HEK293 (cell line): Measurements from ENCODE around the gene MAML3.

Source experiments
- CTCF ChIA-PET: fragments of 350-600 bp; formaldehyde crosslinking; extraction: SDS; loops from one replicate; lab custom pipeline; 2021; ENCODE audit warnings: antibody characterized with exemption; lab: Yijun Ruan, JAX
- POLR2A ChIA-PET: fragments of 300-600 bp; formaldehyde crosslinking; extraction: SDS; loops from one replicate; lab custom pipeline; 2020; ENCODE audit warnings: antibody characterized with exemption, inconsistent platforms; lab: Yijun Ruan, JAX
- H3K27ac ChIP-seq: fragments of 200-500 bp; sonication (Bioruptor generic); 2 replicates; pipeline ENCODE4 v1.5.1; 2014; ENCODE audit warnings: low read depth, low read length, control low read depth, inconsistent platforms; ENCODE audit errors: extremely low read depth
- H3K36me3 ChIP-seq, 2 experiments: fragments of 200-500 bp in 1 of 2; sonication (Bioruptor generic) in 1 of 2; 1 replicate in 1 of 2; 2 replicates in 1 of 2; pipeline ENCODE4 v1.5.1; 2014 to 2017; ENCODE audit warnings: inconsistent platforms in 2 of 2, low read length in 2 of 2; ENCODE audit not compliant: control insufficient read depth in 2 of 2, insufficient read depth in 1 of 2
- H3K4me1 ChIP-seq: fragments of 200-500 bp; sonication (Bioruptor generic); 2 replicates; pipeline ENCODE4 v1.5.1; 2014; ENCODE audit warnings: mild to moderate bottlenecking, low read length, inconsistent platforms; ENCODE audit not compliant: control insufficient read depth, insufficient read depth
- H3K4me3 ChIP-seq: 2 replicates; pipeline ENCODE4 v1.5.1; 2011; ENCODE audit warnings: low read depth, mild to moderate bottlenecking, control low read depth, low read length, moderate library complexity
- H3K9me3 ChIP-seq: fragments of 200-500 bp; sonication (Bioruptor generic); 2 replicates; pipeline ENCODE4 v1.5.1; 2014; ENCODE audit warnings: low read depth, low read length, inconsistent platforms; ENCODE audit not compliant: control insufficient read depth, insufficient read depth
- EGR2 ChIP-seq: fragments of 450-650 bp; formaldehyde crosslinking; IDR thresholded peaks from 2 replicates; pipeline ENCODE4 v1.5.1; 2016; ENCODE audit warnings: low read depth, missing biosample characterization, missing genetic modification characterization
- IKZF3 ChIP-seq: fragments of 450-650 bp; IDR thresholded peaks from 2 replicates; pipeline ENCODE4 v1.5.0; 2018; ENCODE audit warnings: missing biosample characterization, mild to moderate bottlenecking, missing genetic modification characterization, moderate library complexity
- RBAK ChIP-seq: fragments of 450-650 bp; formaldehyde crosslinking; IDR thresholded peaks from 2 replicates; pipeline ENCODE4 v1.5.1; 2016; ENCODE audit warnings: missing biosample characterization, missing genetic modification characterization
- REPIN1 ChIP-seq: fragments of 450-650 bp; formaldehyde crosslinking; IDR thresholded peaks from 2 replicates; pipeline ENCODE4 v1.5.1; 2017; ENCODE audit warnings: missing biosample characterization, missing genetic modification characterization, low read depth
- TSHZ1 ChIP-seq: fragments of 450-650 bp; formaldehyde crosslinking; IDR thresholded peaks from 2 replicates; pipeline ENCODE4 v1.5.1; 2016; ENCODE audit warnings: missing biosample characterization, missing genetic modification characterization, borderline replicate concordance
- YY1 ChIP-seq: fragments of 450-650 bp; formaldehyde crosslinking; IDR thresholded peaks from 2 replicates; pipeline ENCODE4 v1.5.1; 2018; ENCODE audit warnings: missing biosample characterization, missing genetic modification characterization
- ZBTB17 ChIP-seq: fragments of 450-650 bp; formaldehyde crosslinking; IDR thresholded peaks from 2 replicates; pipeline ENCODE4 v1.5.1; 2016; ENCODE audit warnings: missing biosample characterization, missing genetic modification characterization
- ZFP3 ChIP-seq: fragments of 450-650 bp; formaldehyde crosslinking; IDR thresholded peaks from 2 replicates; pipeline ENCODE4 v1.5.1; 2016; ENCODE audit warnings: low read depth, missing biosample characterization, missing genetic modification characterization
- ZNF146 ChIP-seq: fragments of 450-650 bp; formaldehyde crosslinking; IDR thresholded peaks from 2 replicates; pipeline ENCODE4 v1.5.1; 2016; ENCODE audit warnings: missing biosample characterization, missing genetic modification characterization
- ZNF155 ChIP-seq: fragments of 450-650 bp; formaldehyde crosslinking; IDR thresholded peaks from 2 replicates; pipeline ENCODE4 v1.5.1; 2016; ENCODE audit warnings: missing biosample characterization, missing genetic modification characterization
- ZNF221 ChIP-seq: fragments of 450-650 bp; formaldehyde crosslinking; IDR thresholded peaks from 2 replicates; pipeline ENCODE4 v1.5.1; 2017; ENCODE audit warnings: missing biosample characterization, missing genetic modification characterization, borderline replicate concordance
- ZNF302 ChIP-seq: fragments of 450-650 bp; formaldehyde crosslinking; IDR thresholded peaks from 2 replicates; pipeline ENCODE4 v1.5.1; 2016; ENCODE audit warnings: missing biosample characterization, missing genetic modification characterization, low read depth
- ZNF311 ChIP-seq: fragments of 450-650 bp; formaldehyde crosslinking; IDR thresholded peaks from 2 replicates; pipeline ENCODE4 v1.5.1; 2017; ENCODE audit warnings: missing biosample characterization, missing genetic modification characterization, borderline replicate concordance
- ZNF341 ChIP-seq: fragments of 450-650 bp; formaldehyde crosslinking; IDR thresholded peaks from 2 replicates; pipeline ENCODE4; 2016; ENCODE audit warnings: low read depth, missing biosample characterization, missing genetic modification characterization
- ZNF366 ChIP-seq: fragments of 450-650 bp; formaldehyde crosslinking; conservative IDR thresholded peaks from 2 replicates; pipeline ENCODE4 v1.5.1; 2016; ENCODE audit warnings: missing biosample characterization, missing genetic modification characterization
- ZNF391 ChIP-seq: fragments of 450-650 bp; formaldehyde crosslinking; IDR thresholded peaks from 2 replicates; pipeline ENCODE4 v1.5.1; 2016; ENCODE audit warnings: low read depth, missing biosample characterization, missing genetic modification characterization, borderline replicate concordance
- ZNF426 ChIP-seq: fragments of 450-650 bp; formaldehyde crosslinking; IDR thresholded peaks from 2 replicates; pipeline ENCODE4 v1.5.1; 2017; ENCODE audit warnings: missing biosample characterization, missing genetic modification characterization, mild to moderate bottlenecking, inconsistent platforms, moderate library complexity
- ZNF514 ChIP-seq: fragments of 450-650 bp; formaldehyde crosslinking; IDR thresholded peaks from 2 replicates; pipeline ENCODE4 v1.5.1; 2016; ENCODE audit warnings: missing biosample characterization, missing genetic modification characterization
- ZNF529 ChIP-seq: fragments of 450-650 bp; formaldehyde crosslinking; IDR thresholded peaks from 2 replicates; pipeline ENCODE4 v1.5.1; 2017; ENCODE audit warnings: missing genetic modification characterization, missing biosample characterization; ENCODE audit not compliant: insufficient replicate concordance
- ZNF610 ChIP-seq: fragments of 450-650 bp; formaldehyde crosslinking; IDR thresholded peaks from 2 replicates; pipeline ENCODE4 v1.5.1; 2016; ENCODE audit warnings: missing biosample characterization, missing genetic modification characterization, borderline replicate concordance
- ZNF621 ChIP-seq: fragments of 450-650 bp; formaldehyde crosslinking; IDR thresholded peaks from 2 replicates; pipeline ENCODE4 v1.5.1; 2017; ENCODE audit warnings: missing biosample characterization, missing genetic modification characterization
- ZNF660 ChIP-seq: fragments of 450-650 bp; IDR thresholded peaks from 2 replicates; pipeline ENCODE4 v1.5.1; 2018; ENCODE audit warnings: missing biosample characterization, mild to moderate bottlenecking, missing genetic modification characterization
- TF ChIP-seq, protein P1 (sequence below): fragments of 450-650 bp; formaldehyde crosslinking; IDR thresholded peaks from 2 replicates; pipeline ENCODE4 v1.5.1; 2016; ENCODE audit warnings: missing biosample characterization, missing genetic modification characterization

MAML3 gene

DNA sequence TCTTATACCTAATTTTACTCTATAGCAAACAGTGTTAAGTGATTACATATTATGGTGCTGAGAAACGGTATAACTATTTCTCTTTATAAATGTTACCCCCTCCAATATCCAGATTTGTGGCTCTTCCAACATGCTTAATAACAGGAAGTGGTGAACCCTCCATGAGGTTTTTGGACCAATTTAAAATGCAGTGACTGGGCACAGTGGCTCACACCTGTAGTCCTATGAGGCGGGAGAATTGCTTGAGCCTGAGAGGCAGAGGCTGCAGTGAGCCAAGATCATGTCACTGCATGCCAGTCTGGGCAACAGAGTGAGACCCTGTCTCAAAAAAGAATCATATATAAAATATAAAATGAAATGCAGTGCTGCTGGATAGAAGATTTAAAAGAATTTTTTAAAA, 351.1 kb downstream of the MAML3 start:
- H3K27ac ChIP-seq, result no peak overlapping the region
- CTCF ChIA-PET, result no interaction called here
- no peaks in the 10 kb centered on the region for H3K4me1 ChIP-seq
- H3K36me3 ChIP-seq, result no peaks in the 10 kb centered on the region
- TF ChIP-seq ZNF426 (no peak), ZNF610 (tag by site-specific recombination) (no peak), ZNF341 (tag by site-specific recombination) (no peak)
- POLR2A ChIA-PET, result no interaction called here
- H3K9me3 ChIP-seq, result no peaks in the 10 kb centered on the region
- no peak overlapping the region for H3K4me3 ChIP-seq

- Histone ChIP-seq H3K27ac (no peak overlapping the region), H3K36me3 (no peaks in the 10 kb centered on the region), H3K4me3 (no peak overlapping the region), H3K9me3 (no peaks in the 10 kb centered on the region), H3K4me1 (no peaks in the 10 kb centered on the region)
- POLR2A ChIA-PET, result no interaction called here
- CTCF ChIA-PET, result no interaction called here
- TF ChIP-seq RBAK (tag by site-specific recombination), result no peak
- TF ChIP-seq ZBTB17 (tag by site-specific recombination), result no peak
- no peak for TF ChIP-seq ZNF146
- no peak for TF ChIP-seq ZNF529 (tag by site-specific recombination)
- TF ChIP-seq YY1, result no peak
- TF ChIP-seq ZNF366 (tag by site-specific recombination), result no peak
- no peak for TF ChIP-seq ZNF221 (tag by site-specific recombination)
- TF ChIP-seq EGR2 (tag by site-specific recombination), result no peak
- no peak for TF ChIP-seq ZNF311 (tag by site-specific recombination)
Measured at GRCh38 chr4:139802488-139802887, 351.5 kb downstream of the MAML3 start.

- H3K36me3 ChIP-seq, result no peaks in the 10 kb centered on the region
- H3K4me3 ChIP-seq, result no peak overlapping the region
- H3K4me1 ChIP-seq, result no peaks in the 10 kb centered on the region
- ChIA-PET CTCF (no interaction called here), POLR2A (no interaction called here)
- H3K9me3 ChIP-seq, result no peaks in the 10 kb centered on the region
- no peak overlapping the region for H3K27ac ChIP-seq
- TF ChIP-seq IKZF3 (tag by site-specific recombination) (no peak), ZNF302 (tag by site-specific recombination) (no peak), TSHZ1 (tag by site-specific recombination) (no peak), ZNF391 (tag by site-specific recombination) (no peak), ZFP3 (tag by site-specific recombination) (no peak), ZNF514 (tag by site-specific recombination) (no peak), ZNF660 (tag by site-specific recombination) (no peak), REPIN1 (tag by site-specific recombination) (no peak), ZNF621 (tag by site-specific recombination) (no peak), ZNF426 (no peak), ZNF155 (tag by site-specific recombination) (no peak)
- TF ChIP-seq, protein P1, sequence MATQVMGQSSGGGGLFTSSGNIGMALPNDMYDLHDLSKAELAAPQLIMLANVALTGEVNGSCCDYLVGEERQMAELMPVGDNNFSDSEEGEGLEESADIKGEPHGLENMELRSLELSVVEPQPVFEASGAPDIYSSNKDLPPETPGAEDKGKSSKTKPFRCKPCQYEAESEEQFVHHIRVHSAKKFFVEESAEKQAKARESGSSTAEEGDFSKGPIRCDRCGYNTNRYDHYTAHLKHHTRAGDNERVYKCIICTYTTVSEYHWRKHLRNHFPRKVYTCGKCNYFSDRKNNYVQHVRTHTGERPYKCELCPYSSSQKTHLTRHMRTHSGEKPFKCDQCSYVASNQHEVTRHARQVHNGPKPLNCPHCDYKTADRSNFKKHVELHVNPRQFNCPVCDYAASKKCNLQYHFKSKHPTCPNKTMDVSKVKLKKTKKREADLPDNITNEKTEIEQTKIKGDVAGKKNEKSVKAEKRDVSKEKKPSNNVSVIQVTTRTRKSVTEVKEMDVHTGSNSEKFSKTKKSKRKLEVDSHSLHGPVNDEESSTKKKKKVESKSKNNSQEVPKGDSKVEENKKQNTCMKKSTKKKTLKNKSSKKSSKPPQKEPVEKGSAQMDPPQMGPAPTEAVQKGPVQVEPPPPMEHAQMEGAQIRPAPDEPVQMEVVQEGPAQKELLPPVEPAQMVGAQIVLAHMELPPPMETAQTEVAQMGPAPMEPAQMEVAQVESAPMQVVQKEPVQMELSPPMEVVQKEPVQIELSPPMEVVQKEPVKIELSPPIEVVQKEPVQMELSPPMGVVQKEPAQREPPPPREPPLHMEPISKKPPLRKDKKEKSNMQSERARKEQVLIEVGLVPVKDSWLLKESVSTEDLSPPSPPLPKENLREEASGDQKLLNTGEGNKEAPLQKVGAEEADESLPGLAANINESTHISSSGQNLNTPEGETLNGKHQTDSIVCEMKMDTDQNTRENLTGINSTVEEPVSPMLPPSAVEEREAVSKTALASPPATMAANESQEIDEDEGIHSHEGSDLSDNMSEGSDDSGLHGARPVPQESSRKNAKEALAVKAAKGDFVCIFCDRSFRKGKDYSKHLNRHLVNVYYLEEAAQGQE, result no peak
Measured at GRCh38 chr4:139801895-139802294, 352.1 kb downstream of the MAML3 start.
